Peyer's patch (tissue), 4 donors: ENCODE results near the gene PHYKPL. TPM values are rescaled to one million over a fixed set of nuclear protein-coding genes. Genes with fewer than 3 reads are reported as not detected.

ENCODE experiments used
- DNase-seq, 3 donors: peaks; one replicate each; pipeline ENCODE4 v3.0.0-alpha.2; 2017 to 2019
- H3K27ac ChIP-seq, 4 donors: fragments of 200-600 bp; sonication (generic); one replicate each; pipeline ENCODE4 v1.5.1; 2016 to 2019
- H3K27me3 ChIP-seq, 2 donors: fragments of 200-600 bp; sonication (generic); one replicate each; pipeline ENCODE4 v1.5.1; 2019
- H3K36me3 ChIP-seq, 3 donors: fragments of 200-600 bp; sonication (generic); one replicate each; pipeline ENCODE4 v1.5.1; 2016 to 2019
- H3K4me1 ChIP-seq, 4 donors: fragments of 200-600 bp; sonication (generic); one replicate each; pipeline ENCODE4 v1.5.1; 2016 to 2019
- H3K4me3 ChIP-seq, 4 donors: fragments of 200-600 bp; sonication (generic); 1 replicate in 3 of 4; 2 replicates in 1 of 4; pipeline ENCODE4 v1.5.1; 2016 to 2019; ENCODE audit warnings: mild to moderate bottlenecking in 1 of 4
- H3K9me3 ChIP-seq, 4 donors: fragments of 200-600 bp; sonication (generic); one replicate each; pipeline ENCODE4 v1.5.1; 2016 to 2019; ENCODE audit warnings: mild to moderate bottlenecking in 1 of 4
- CTCF ChIP-seq, 6 experiments: fragments of 450-650 bp in 4 of 6; fragments of 200-600 bp in 2 of 6; sonication (generic) in 1 of 6; IDR thresholded peaks; one replicate each; pipeline ENCODE4 v1.5.1; 2017 to 2019; ENCODE audit warnings: antibody characterized with exemption in 6 of 6, mild to moderate bottlenecking in 3 of 6, moderate library complexity in 1 of 6
- POLR2A ChIP-seq, 2 donors: fragments of 450-650 bp; IDR thresholded peaks; one replicate each; pipeline ENCODE4 v1.5.1; 2017; ENCODE audit warnings: antibody characterized with exemption in 2 of 2, mild to moderate bottlenecking in 2 of 2, moderate library complexity in 2 of 2
- total RNA-seq, 4 donors: library from RNA; depleted of rRNA; stranded (reverse); fragments of >200 nt; gene quantifications; one replicate each; pipeline ENCODE4 v1.1.0, GENCODE V29; 2016

Gene PHYKPL
- total RNA-seq, 4 donors from 2014 or later = 180 to 441 (median 280) TPM

- peak in 2 of 3 donors; percentile 69 to 82 for DNase-seq
- TF ChIP-seq CTCF (IDR thresholded peaks at IDR 0.05) (no peak), POLR2A (IDR thresholded peaks at IDR 0.05) (no peak)
Measured at GRCh38 chr5:178237431-178238312, 5.1 kb upstream of the PHYKPL start.

GRCh38 chr5:178236679-178237078 is 4.1 kb upstream of the PHYKPL start:
- no peak for DNase-seq
- H3K27me3 ChIP-seq = no peaks in the 10 kb centered on the region
- H3K36me3 ChIP-seq = no peaks in the 10 kb centered on the region
- H3K4me3 ChIP-seq = no peak overlapping the region
- peaks cover 5 to 48% (median 27%) of the 10 kb centered on the region in 4 donors for H3K4me1 ChIP-seq
- no peaks in the 10 kb centered on the region for H3K9me3 ChIP-seq
- peak overlapping the region in 2 of 4 donors; percentile 50 to 69 for H3K27ac ChIP-seq
- TF ChIP-seq CTCF (IDR thresholded peaks at IDR 0.05) = no peak
- TF ChIP-seq POLR2A (IDR thresholded peaks at IDR 0.05) = no peak

More at GRCh38 chr5:178237431-178238312, 5.1 kb upstream of the PHYKPL start:
- Histone ChIP-seq H3K27ac (peak overlapping the region in 3 of 4 donors; percentile 50 to 69 (median 68)), H3K9me3 (no peaks in the 10 kb centered on the region), H3K36me3 (no peaks in the 10 kb centered on the region), H3K4me1 (peaks cover 5 to 46% (median 26%) of the 10 kb centered on the region in 4 donors), H3K27me3 (no peaks in the 10 kb centered on the region), H3K4me3 (no peak overlapping the region)

- peaks cover 5 to 53% (median 32%) of the 10 kb centered on the region in 4 donors for H3K4me1 ChIP-seq
Measured at GRCh38 chr5:178236126-178236525, 3.5 kb upstream of the PHYKPL start.

GRCh38 chr5:178235588-178235974 is 3.0 kb upstream of the PHYKPL start:
- TF ChIP-seq POLR2A (IDR thresholded peaks at IDR 0.05) (no peak), CTCF (IDR thresholded peaks at IDR 0.05) (no peak)
- DNase-seq = no peak
- no peak overlapping the region for H3K27ac ChIP-seq
- H3K4me1 ChIP-seq = peaks cover 5 to 59% (median 34%) of the 10 kb centered on the region in 4 donors
- no peak overlapping the region for H3K4me3 ChIP-seq
- H3K27me3 ChIP-seq = no peaks in the 10 kb centered on the region
- peaks cover 0 to 4% (median 0%) of the 10 kb centered on the region in 3 donors for H3K36me3 ChIP-seq
- no peaks in the 10 kb centered on the region for H3K9me3 ChIP-seq

More at GRCh38 chr5:178236126-178236525, 3.5 kb upstream of the PHYKPL start:
- TF ChIP-seq POLR2A (IDR thresholded peaks at IDR 0.05) (no peak), CTCF (IDR thresholded peaks at IDR 0.05) (no peak)
- H3K4me3 ChIP-seq = no peak overlapping the region
- H3K9me3 ChIP-seq = no peaks in the 10 kb centered on the region
- no peaks in the 10 kb centered on the region for H3K36me3 ChIP-seq
- DNase-seq = no peak
- peak overlapping the region in 1 of 4 donors; percentile 69 for H3K27ac ChIP-seq
- no peaks in the 10 kb centered on the region for H3K27me3 ChIP-seq

GRCh38 chr5:178234750-178235587 is 2.4 kb upstream of the PHYKPL start:
- Histone ChIP-seq H3K4me1 (peaks cover 5 to 60% (median 34%) of the 10 kb centered on the region in 4 donors), H3K27ac (peak overlapping the region in 1 of 4 donors; percentile 47), H3K9me3 (no peaks in the 10 kb centered on the region), H3K36me3 (peaks cover 0 to 10% (median 0%) of the 10 kb centered on the region in 3 donors), H3K27me3 (no peaks in the 10 kb centered on the region), H3K4me3 (no peak overlapping the region)
- DNase-seq = peak; percentile 79 to 92 (median 81)
- peak; percentile 39 to 73 (median 66) for TF ChIP-seq CTCF (IDR thresholded peaks at IDR 0.05)
- TF ChIP-seq POLR2A (IDR thresholded peaks at IDR 0.05) = no peak
